ENCODE data around the gene APBB1IP.
A peak's percentile ranks its signal among the peaks of the same experiment; 100 is the strongest.

The APBB1IP gene

GRCh38 chr10:26513101-26513500 lies 75.0 kb downstream of the APBB1IP start:
- no peak for DNase-seq

- DNase-seq: no peak
Observed at GRCh38 chr10:26516540-26517101, 78.5 kb downstream of the APBB1IP start.

GRCh38 chr10:26517141-26517867 lies 79.2 kb downstream of the APBB1IP start:
- no peak for DNase-seq

GRCh38 chr10:26519803-26520202 lies 81.7 kb downstream of the APBB1IP start:
- DNase-seq: no peak

- DNase-seq: no peak
Observed at GRCh38 chr10:26520575-26520974, 82.4 kb downstream of the APBB1IP start.

GRCh38 chr10:26524161-26524896 lies 86.2 kb downstream of the APBB1IP start:
- no peak for DNase-seq

- DNase-seq: no peak
Observed at GRCh38 chr10:26525586-26525985, 87.4 kb downstream of the APBB1IP start.

- DNase-seq: no peak
Observed at GRCh38 chr10:26527018-26527417, 88.9 kb downstream of the APBB1IP start.

GRCh38 chr10:26528048-26528447 lies 89.9 kb downstream of the APBB1IP start:
- DNase-seq: no peak

GRCh38 chr10:26528715-26529393 lies 90.7 kb downstream of the APBB1IP start:
- no peak for DNase-seq

GRCh38 chr10:26534384-26534783 lies 96.2 kb downstream of the APBB1IP start:
- no peak for DNase-seq

GRCh38 chr10:26540601-26541000 lies 102.5 kb downstream of the APBB1IP start:
- DNase-seq: no peak

GRCh38 chr10:26543567-26544306 lies 105.6 kb downstream of the APBB1IP start:
- no peak for DNase-seq

- no peak for DNase-seq
Observed at GRCh38 chr10:26544932-26545331, 106.8 kb downstream of the APBB1IP start.

- no peak for DNase-seq
Observed at GRCh38 chr10:26550774-26551526, 112.8 kb downstream of the APBB1IP start.

- no peak for DNase-seq
Observed at GRCh38 chr10:26554246-26554645, 116.1 kb downstream of the APBB1IP start.

- no peak for DNase-seq
Observed at GRCh38 chr10:26555719-26556368, 117.7 kb downstream of the APBB1IP start.

- DNase-seq: peak; percentile 60
Observed at GRCh38 chr10:26556748-26557640, 118.9 kb downstream of the APBB1IP start.

- DNase-seq: no peak
Observed at GRCh38 chr10:26557641-26558014, 119.5 kb downstream of the APBB1IP start.

All from CD4-positive, alpha-beta T cell treated with Interleukin-10 for 1 hour (primary cell).